Caco-2 (cell line): Measurements from ENCODE around the gene ZNF558. TPM values are rescaled to one million over a fixed set of nuclear protein-coding genes. Genes with fewer than 3 reads are reported as not detected.

ENCODE experiments used
- BruUV-seq: library from RNA; stranded (reverse); fragments of 400-500 nt; replicated peaks from 2 replicates; lab custom pipeline; 2021; lab: Mats Ljungman, UMichigan
- CTCF ChIA-PET: fragments of 300-600 bp; sonication (Branson Sonifier 250); formaldehyde crosslinking; loops from one replicate; lab custom pipeline; 2022; ENCODE audit warnings: antibody characterized with exemption; lab: Charles Lee
- POLR2A ChIA-PET: fragments of 300-600 bp; sonication (Branson Sonifier 250); formaldehyde crosslinking; loops from one replicate; lab custom pipeline; 2022; ENCODE audit warnings: antibody characterized with exemption; lab: Charles Lee
- DNase-seq, 2 experiments: peaks; one replicate each; pipeline versions ENCODE4 v3.0.0 to v3.0.0-alpha.2; 2020 to 2022
- H3K27me3 ChIP-seq: replicated peaks from 2 replicates; pipeline ENCODE4 v1.6.0; 2011; ENCODE audit warnings: low read length; ENCODE audit not compliant: control insufficient read depth, insufficient read depth
- H3K36me3 ChIP-seq: 2 replicates; pipeline ENCODE4 v1.5.1; 2011; ENCODE audit warnings: low read length; ENCODE audit not compliant: control insufficient read depth, insufficient read depth
- H3K4me1 ChIP-seq: fragments of 250-450 bp; sonication (Bioruptor Pico); 2 replicates; pipeline ENCODE4 v1.5.1; 2020; ENCODE audit warnings: mild to moderate bottlenecking
- H3K4me3 ChIP-seq: 2 replicates; pipeline ENCODE4 v1.5.1; 2011; ENCODE audit warnings: low read depth, mild to moderate bottlenecking, control low read depth, low read length
- H3K9me3 ChIP-seq: fragments of 250-450 bp; sonication (Bioruptor Pico); 2 replicates; pipeline ENCODE4 v1.5.1; 2020; ENCODE audit warnings: mild to moderate bottlenecking, moderate library complexity
- H3K27ac Mint-ChIP-seq: one replicate; pipeline ENCODE4 v1.8.0; 2022; ENCODE audit warnings: mixed read lengths; ENCODE audit not compliant: unreplicated experiment
- H3K27me3 Mint-ChIP-seq: one replicate; pipeline ENCODE4 v1.8.0; 2022; ENCODE audit warnings: mixed read lengths; ENCODE audit not compliant: insufficient read depth, unreplicated experiment
- H3K36me3 Mint-ChIP-seq: one replicate; pipeline ENCODE4 v1.8.0; 2022; ENCODE audit warnings: mild to moderate bottlenecking, mixed read lengths; ENCODE audit not compliant: insufficient read depth, unreplicated experiment
- H3K4me1 Mint-ChIP-seq: one replicate; pipeline ENCODE4 v1.8.0; 2022; ENCODE audit warnings: low read depth, mixed read lengths; ENCODE audit not compliant: unreplicated experiment
- H3K4me3 Mint-ChIP-seq: one replicate; pipeline ENCODE4 v1.8.0; 2022; ENCODE audit warnings: mild to moderate bottlenecking, moderate library complexity, mixed read lengths; ENCODE audit not compliant: unreplicated experiment
- H3K9me3 Mint-ChIP-seq: one replicate; pipeline ENCODE4 v1.8.0; 2022; ENCODE audit warnings: mixed read lengths; ENCODE audit not compliant: unreplicated experiment
- intact Hi-C: fragments of 100-400 bp; cut with micrococcal nuclease; formaldehyde crosslinking; loops from one replicate; pipeline ENCODE4 v1.10.0; 2022; ENCODE audit not compliant: unreplicated experiment
- total RNA-seq: library from RNA; stranded (reverse); gene quantifications from 2 replicates; pipeline ENCODE4 v1.2.3, GENCODE V29; 2022
- TF ChIP-seq, protein P1 (sequence below), 2 experiments: fragments of 200-600 bp in 1 of 2; IDR thresholded peaks; 1 replicate in 1 of 2; 2 replicates in 1 of 2; pipeline versions ENCODE4 v1.5.1 to v1.8.0; 2011 to 2022; ENCODE audit warnings: antibody characterized with exemption in 1 of 2, control low read depth in 1 of 2, inconsistent platforms in 1 of 2, low read depth in 1 of 2, low read length in 1 of 2, mild to moderate bottlenecking in 1 of 2, moderate library complexity in 1 of 2; ENCODE audit not compliant: insufficient read depth in 1 of 2, severe bottlenecking in 1 of 2, unreplicated experiment in 1 of 2

Gene ZNF558
- total RNA-seq, 1 experiment from 2014 or later: 8.9 TPM

DNA sequence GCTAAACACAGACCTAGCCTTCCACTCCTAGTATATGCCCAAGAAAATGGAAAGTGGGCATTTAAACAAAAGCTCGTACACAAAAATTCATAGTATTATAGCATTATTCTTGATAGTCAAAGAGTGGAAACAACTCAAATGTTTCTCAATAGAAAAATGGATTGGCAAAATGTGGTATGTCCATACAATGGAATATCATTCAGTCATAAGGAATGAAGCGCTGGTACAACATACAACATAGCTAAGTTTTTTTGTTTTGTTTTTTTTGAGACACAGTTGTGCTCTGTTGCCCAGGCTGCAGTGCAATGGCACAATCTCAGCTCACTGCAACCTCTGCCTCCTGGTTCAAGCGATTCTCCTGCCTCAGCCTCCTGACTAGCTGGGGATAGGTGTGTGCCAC lies 11.9 kb downstream of the ZNF558 start:
- intact Hi-C loops: no loop called here
- H3K9me3 ChIP-seq: peaks cover 9% of the 10 kb centered on the region; the same call in 1 of the 2 replicates
- no TSS peak for BruUV-seq

DNA sequence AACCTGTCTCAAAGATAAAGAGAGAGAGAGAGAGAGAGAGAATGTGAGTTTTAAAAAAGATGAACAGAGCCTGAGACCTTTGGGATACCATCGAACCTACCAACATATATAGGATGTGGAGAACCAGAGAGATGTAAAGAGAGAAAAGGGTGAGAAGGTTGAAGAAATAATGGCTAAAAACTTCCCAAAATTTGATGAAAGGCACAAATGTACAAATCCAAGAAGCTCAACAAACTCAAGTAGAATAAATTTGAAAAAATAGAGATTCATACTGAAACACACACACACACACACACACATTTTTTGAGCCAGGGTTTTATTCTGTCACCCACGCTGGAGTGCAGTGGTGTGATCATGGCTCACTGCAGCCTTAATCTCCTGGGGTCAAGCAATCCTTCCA lies 16.3 kb downstream of the ZNF558 start:
- CTCF ChIA-PET: no interaction called here
- no peaks in the 10 kb centered on the region for H3K27me3 ChIP-seq
- peaks cover 35% of the 10 kb centered on the region for H3K9me3 ChIP-seq
- POLR2A ChIA-PET: no interaction called here
- H3K36me3 ChIP-seq: no peaks in the 10 kb centered on the region
- Mint-ChIP-seq H3K36me3 (peaks cover 61% of the 10 kb centered on the region), H3K27ac (no peak overlapping the region), H3K9me3 (peaks cover 23% of the 10 kb centered on the region), H3K4me3 (no peak overlapping the region), H3K27me3 (no peaks in the 10 kb centered on the region), H3K4me1 (no peaks in the 10 kb centered on the region)
- TF ChIP-seq, protein P1, sequence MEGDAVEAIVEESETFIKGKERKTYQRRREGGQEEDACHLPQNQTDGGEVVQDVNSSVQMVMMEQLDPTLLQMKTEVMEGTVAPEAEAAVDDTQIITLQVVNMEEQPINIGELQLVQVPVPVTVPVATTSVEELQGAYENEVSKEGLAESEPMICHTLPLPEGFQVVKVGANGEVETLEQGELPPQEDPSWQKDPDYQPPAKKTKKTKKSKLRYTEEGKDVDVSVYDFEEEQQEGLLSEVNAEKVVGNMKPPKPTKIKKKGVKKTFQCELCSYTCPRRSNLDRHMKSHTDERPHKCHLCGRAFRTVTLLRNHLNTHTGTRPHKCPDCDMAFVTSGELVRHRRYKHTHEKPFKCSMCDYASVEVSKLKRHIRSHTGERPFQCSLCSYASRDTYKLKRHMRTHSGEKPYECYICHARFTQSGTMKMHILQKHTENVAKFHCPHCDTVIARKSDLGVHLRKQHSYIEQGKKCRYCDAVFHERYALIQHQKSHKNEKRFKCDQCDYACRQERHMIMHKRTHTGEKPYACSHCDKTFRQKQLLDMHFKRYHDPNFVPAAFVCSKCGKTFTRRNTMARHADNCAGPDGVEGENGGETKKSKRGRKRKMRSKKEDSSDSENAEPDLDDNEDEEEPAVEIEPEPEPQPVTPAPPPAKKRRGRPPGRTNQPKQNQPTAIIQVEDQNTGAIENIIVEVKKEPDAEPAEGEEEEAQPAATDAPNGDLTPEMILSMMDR (IDR thresholded peaks at IDR 0.05; ENCODE audit: insufficient read depth in 1 of 2, low read depth in 1 of 2, low read length in 1 of 2, severe bottlenecking in 1 of 2, unreplicated experiment in 1 of 2): no peak
- intact Hi-C loops: no loop called here
- no TSS peak for BruUV-seq
- no peak overlapping the region for H3K4me3 ChIP-seq
- DNase-seq: no peak
- no peaks in the 10 kb centered on the region for H3K4me1 ChIP-seq

More for the DNA sequence above, 11.9 kb downstream of the ZNF558 start:
- no peak overlapping the region for H3K27ac Mint-ChIP-seq
- H3K4me1 ChIP-seq: no peaks in the 10 kb centered on the region
- no peaks in the 10 kb centered on the region for H3K4me1 Mint-ChIP-seq
- H3K27me3 ChIP-seq: no peaks in the 10 kb centered on the region
- peaks cover 37% of the 10 kb centered on the region for H3K36me3 Mint-ChIP-seq
- no peaks in the 10 kb centered on the region for H3K36me3 ChIP-seq
- TF ChIP-seq, protein P1 (IDR thresholded peaks at IDR 0.05; ENCODE audit: insufficient read depth in 1 of 2, low read depth in 1 of 2, low read length in 1 of 2, severe bottlenecking in 1 of 2, unreplicated experiment in 1 of 2): no peak
- H3K9me3 Mint-ChIP-seq: peaks cover 29% of the 10 kb centered on the region
- CTCF ChIA-PET: no interaction called here
- no peaks in the 10 kb centered on the region for H3K27me3 Mint-ChIP-seq
- H3K4me3 ChIP-seq: no peak overlapping the region
- POLR2A ChIA-PET: no interaction called here
- DNase-seq: no peak
- no peak overlapping the region for H3K4me3 Mint-ChIP-seq

DNA sequence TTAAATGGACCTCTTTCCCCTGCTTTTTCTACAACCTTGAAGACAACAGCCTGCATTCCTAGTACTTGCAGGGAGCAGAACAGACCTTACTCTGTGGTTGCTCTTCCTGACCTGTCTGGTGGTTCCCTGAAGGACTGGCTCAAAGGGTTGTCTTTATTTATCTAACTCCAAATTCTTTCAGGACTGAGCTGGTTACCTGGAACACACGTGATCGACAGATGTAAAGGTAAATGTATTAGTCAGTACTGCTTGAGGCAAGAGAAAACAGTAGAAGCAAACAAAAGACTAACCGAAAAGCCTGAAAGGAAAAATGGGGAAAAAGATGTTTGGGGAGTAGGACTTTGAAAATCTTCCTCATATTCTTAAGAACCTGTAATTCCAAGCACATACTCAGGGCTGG lies 17.9 kb downstream of the ZNF558 start:
- DNase-seq: no peak
- BruUV-seq: no TSS peak
- peaks cover 46% of the 10 kb centered on the region for H3K9me3 ChIP-seq
- peaks cover 23% of the 10 kb centered on the region for H3K9me3 Mint-ChIP-seq
- H3K27me3 Mint-ChIP-seq: no peaks in the 10 kb centered on the region
- no peak overlapping the region for H3K4me3 ChIP-seq
- H3K4me3 Mint-ChIP-seq: no peak overlapping the region
- H3K4me1 Mint-ChIP-seq: no peaks in the 10 kb centered on the region
- no peaks in the 10 kb centered on the region for H3K36me3 ChIP-seq
- H3K27me3 ChIP-seq: no peaks in the 10 kb centered on the region
- CTCF ChIA-PET: no interaction called here
- peaks cover 52% of the 10 kb centered on the region for H3K36me3 Mint-ChIP-seq
- intact Hi-C loops: no loop called here
- no peak overlapping the region for H3K27ac Mint-ChIP-seq
- TF ChIP-seq, protein P1 (IDR thresholded peaks at IDR 0.05; ENCODE audit: insufficient read depth in 1 of 2, low read depth in 1 of 2, low read length in 1 of 2, severe bottlenecking in 1 of 2, unreplicated experiment in 1 of 2): no peak
- POLR2A ChIA-PET: no interaction called here
- H3K4me1 ChIP-seq: no peaks in the 10 kb centered on the region
